ENCODE results near the gene TGIF2LX. TPM values are rescaled to one million over a fixed set of nuclear protein-coding genes. Genes with fewer than 3 reads are reported as not detected.

The TGIF2LX gene
- not detected in 2 replicates for total RNA-seq

GRCh38 chrX:89921665-89922064 is at the start of gene TGIF2LX:
Gene TGIF2LX, plus strand, starts transcription at chrX:89921908. Its CDS starts 178 bp downstream, at chrX:89922086.

